ENCODE data around the gene SLC29A1. TPM values are rescaled to one million over a fixed set of nuclear protein-coding genes. Genes with fewer than 3 reads are reported as not detected.

SLC29A1 gene
- polyA plus RNA-seq, 1 donor: 47.4 TPM

GRCh38 chr6:44237021-44237812, 13.8 kb downstream of the SLC29A1 start:
- H3K4me3 ChIP-seq (ENCODE audit: low read length): peak overlapping the region; percentile 69
- no peaks in the 10 kb centered on the region for H3K9me3 ChIP-seq (ENCODE audit: control insufficient read depth, low read depth, low read length)
- H3K4me1 ChIP-seq (ENCODE audit: control insufficient read depth, insufficient read depth, low read length): peaks cover 27% of the 10 kb centered on the region
- peak overlapping the region; percentile 90 for H3K27ac ChIP-seq (ENCODE audit: low read length)
- WGBS (ENCODE audit: insufficient coverage, low lambda C conversion rate): no CpG with 5 or more reads among the region's 22 CpGs
- DNase-seq: peak; percentile 93 to 97
- H3K27me3 ChIP-seq (ENCODE audit: control insufficient read depth, insufficient read depth, low read length): no peaks in the 10 kb centered on the region
- peaks cover 5% of the 10 kb centered on the region for H3K36me3 ChIP-seq (ENCODE audit: control insufficient read depth, insufficient read depth, low read length)

DNA sequence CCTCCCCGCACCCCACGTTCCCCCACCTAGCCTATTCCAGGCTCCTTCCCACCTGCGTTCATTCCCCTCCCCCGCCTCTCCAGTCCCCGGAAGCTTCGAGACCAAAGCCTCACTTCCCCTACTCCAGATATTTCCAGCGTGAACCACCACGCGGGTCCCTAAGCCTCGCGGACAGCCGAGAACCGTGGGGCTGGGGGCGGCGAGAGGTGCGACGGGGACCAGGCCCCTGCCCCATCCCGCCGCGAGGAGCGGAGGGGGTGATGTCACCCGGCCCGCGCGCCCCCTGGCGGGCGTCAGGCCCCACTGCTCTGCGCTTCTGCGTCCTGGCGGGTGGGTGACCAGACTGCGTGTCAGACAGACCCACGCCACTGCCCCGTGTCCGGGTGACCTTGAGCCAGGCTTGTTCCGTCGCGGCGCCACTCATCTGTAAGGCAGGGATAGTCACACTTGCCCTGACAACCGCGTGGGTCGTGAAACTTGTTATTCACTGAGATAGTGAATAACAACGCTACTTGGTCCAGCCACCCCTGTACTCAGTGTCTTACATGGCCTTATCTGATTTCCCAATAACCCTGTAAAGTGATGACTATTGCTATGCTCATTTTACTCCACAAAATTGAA, 14.5 kb downstream of the SLC29A1 start:
- no CpG with 5 or more reads among the region's 42 CpGs for WGBS (ENCODE audit: insufficient coverage, low lambda C conversion rate)
- Histone ChIP-seq H3K4me1 (ENCODE audit: control insufficient read depth, insufficient read depth, low read length) (peaks cover 27% of the 10 kb centered on the region), H3K27ac (ENCODE audit: low read length) (peak overlapping the region; percentile 90), H3K9me3 (ENCODE audit: control insufficient read depth, low read depth, low read length) (no peaks in the 10 kb centered on the region), H3K4me3 (ENCODE audit: low read length) (peak overlapping the region; percentile 69), H3K36me3 (ENCODE audit: control insufficient read depth, insufficient read depth, low read length) (peaks cover 3% of the 10 kb centered on the region), H3K27me3 (ENCODE audit: control insufficient read depth, insufficient read depth, low read length) (no peaks in the 10 kb centered on the region)
- DNase-seq: peak; percentile 71 to 84

GRCh38 chr6:44238687-44239350, 15.4 kb downstream of the SLC29A1 start:
- H3K9me3 ChIP-seq (ENCODE audit: control insufficient read depth, low read depth, low read length): no peaks in the 10 kb centered on the region
- no CpG with 5 or more reads among the region's 7 CpGs for WGBS (ENCODE audit: insufficient coverage, low lambda C conversion rate)
- H3K36me3 ChIP-seq (ENCODE audit: control insufficient read depth, insufficient read depth, low read length): no peaks in the 10 kb centered on the region
- peaks cover 26% of the 10 kb centered on the region for H3K4me1 ChIP-seq (ENCODE audit: control insufficient read depth, insufficient read depth, low read length)
- peak overlapping the region; percentile 90 for H3K27ac ChIP-seq (ENCODE audit: low read length)
- no peak for DNase-seq
- H3K4me3 ChIP-seq (ENCODE audit: low read length): no peak overlapping the region
- no peaks in the 10 kb centered on the region for H3K27me3 ChIP-seq (ENCODE audit: control insufficient read depth, insufficient read depth, low read length)

GRCh38 chr6:44243345-44243744, 19.9 kb downstream of the SLC29A1 start:
- Histone ChIP-seq H3K9me3 (ENCODE audit: control insufficient read depth, low read depth, low read length) (no peaks in the 10 kb centered on the region), H3K4me3 (ENCODE audit: low read length) (no peak overlapping the region), H3K27ac (ENCODE audit: low read length) (no peak overlapping the region), H3K27me3 (ENCODE audit: control insufficient read depth, insufficient read depth, low read length) (no peaks in the 10 kb centered on the region), H3K36me3 (ENCODE audit: control insufficient read depth, insufficient read depth, low read length) (no peaks in the 10 kb centered on the region), H3K4me1 (ENCODE audit: control insufficient read depth, insufficient read depth, low read length) (peaks cover 6% of the 10 kb centered on the region)
- WGBS (ENCODE audit: insufficient coverage, low lambda C conversion rate): 100% methylated on average over 4 of the region's 7 CpGs
- no peak for DNase-seq

GRCh38 chr6:44245391-44245911, 22.1 kb downstream of the SLC29A1 start:
- Histone ChIP-seq H3K4me1 (ENCODE audit: control insufficient read depth, insufficient read depth, low read length) (peaks cover 8% of the 10 kb centered on the region), H3K36me3 (ENCODE audit: control insufficient read depth, insufficient read depth, low read length) (peaks cover 20% of the 10 kb centered on the region), H3K27me3 (ENCODE audit: control insufficient read depth, insufficient read depth, low read length) (no peaks in the 10 kb centered on the region), H3K4me3 (ENCODE audit: low read length) (peak overlapping the region; percentile 96), H3K27ac (ENCODE audit: low read length) (peak overlapping the region; percentile 94), H3K9me3 (ENCODE audit: control insufficient read depth, low read depth, low read length) (no peaks in the 10 kb centered on the region)
- DNase-seq: no peak
- WGBS (ENCODE audit: insufficient coverage, low lambda C conversion rate): no CpG with 5 or more reads among the region's 12 CpGs

GRCh38 chr6:44245912-44246662, 22.7 kb downstream of the SLC29A1 start:
- Histone ChIP-seq H3K9me3 (ENCODE audit: control insufficient read depth, low read depth, low read length) (no peaks in the 10 kb centered on the region), H3K27me3 (ENCODE audit: control insufficient read depth, insufficient read depth, low read length) (no peaks in the 10 kb centered on the region), H3K36me3 (ENCODE audit: control insufficient read depth, insufficient read depth, low read length) (peaks cover 26% of the 10 kb centered on the region), H3K4me1 (ENCODE audit: control insufficient read depth, insufficient read depth, low read length) (peaks cover 8% of the 10 kb centered on the region), H3K27ac (ENCODE audit: low read length) (peak overlapping the region; percentile 94), H3K4me3 (ENCODE audit: low read length) (peak overlapping the region; percentile 96)
- DNase-seq: peak; percentile 83 to 94
- no CpG with 5 or more reads among the region's 62 CpGs for WGBS (ENCODE audit: insufficient coverage, low lambda C conversion rate)

DNA sequence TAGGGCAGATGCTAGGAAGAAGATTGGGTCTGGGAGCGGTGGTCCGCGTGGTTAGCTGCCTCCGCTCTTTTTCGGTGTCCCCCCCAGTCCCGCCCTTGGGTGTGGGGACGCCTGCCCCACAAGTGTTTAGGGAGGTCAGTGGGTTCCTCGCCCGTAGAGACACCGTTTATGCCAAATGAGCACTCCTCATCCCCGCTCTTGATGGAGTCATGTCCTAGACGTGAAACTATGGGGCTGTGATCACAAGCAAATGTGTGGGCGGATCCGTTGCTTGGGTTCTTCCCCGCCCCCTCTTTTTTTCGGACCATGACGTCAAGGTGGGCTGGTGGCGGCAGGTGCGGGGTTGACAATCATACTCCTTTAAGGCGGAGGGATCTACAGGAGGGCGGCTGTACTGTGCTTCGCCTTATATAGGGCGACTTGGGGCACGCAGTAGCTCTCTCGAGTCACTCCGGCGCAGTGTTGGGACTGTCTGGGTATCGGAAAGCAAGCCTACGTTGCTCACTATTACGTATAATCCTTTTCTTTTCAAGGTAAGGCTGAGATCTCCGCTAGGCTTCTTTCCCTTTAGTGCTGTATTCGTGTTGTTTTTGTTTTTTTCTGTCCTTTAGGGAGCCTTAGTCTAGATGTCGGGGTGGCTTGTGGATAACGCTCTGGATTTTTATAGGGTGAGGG, 23.4 kb downstream of the SLC29A1 start, which contains the start of gene HSP90AB1:
HSP90AB1 (plus strand) TSS at position 439 of the 675 bp plus-strand sequence. CDS start 1,529 bp downstream, outside the sequence.
- 0% methylated on average over 2 of the region's 34 CpGs for WGBS (ENCODE audit: insufficient coverage, low lambda C conversion rate)
- peak; percentile 98 to 99 for DNase-seq
- no peaks in the 10 kb centered on the region for H3K27me3 ChIP-seq (ENCODE audit: control insufficient read depth, insufficient read depth, low read length)
- H3K27ac ChIP-seq (ENCODE audit: low read length): peak within 1 kb of the TSS; percentile 94
- peak within 1 kb of the TSS; percentile 96 for H3K4me3 ChIP-seq (ENCODE audit: low read length)
- H3K36me3 ChIP-seq (ENCODE audit: control insufficient read depth, insufficient read depth, low read length): peaks cover 33% of the 10 kb centered on the region
- peaks cover 8% of the 10 kb centered on the region for H3K4me1 ChIP-seq (ENCODE audit: control insufficient read depth, insufficient read depth, low read length)
- H3K9me3 ChIP-seq (ENCODE audit: control insufficient read depth, low read depth, low read length): no peaks in the 10 kb centered on the region

GRCh38 chr6:44247338-44248302, 24.2 kb downstream of the SLC29A1 start:
- H3K4me1 ChIP-seq (ENCODE audit: control insufficient read depth, insufficient read depth, low read length): peaks cover 8% of the 10 kb centered on the region
- no peaks in the 10 kb centered on the region for H3K27me3 ChIP-seq (ENCODE audit: control insufficient read depth, insufficient read depth, low read length)
- no peaks in the 10 kb centered on the region for H3K9me3 ChIP-seq (ENCODE audit: control insufficient read depth, low read depth, low read length)
- H3K4me3 ChIP-seq (ENCODE audit: low read length): peak overlapping the region; percentile 96
- peaks cover 40% of the 10 kb centered on the region for H3K36me3 ChIP-seq (ENCODE audit: control insufficient read depth, insufficient read depth, low read length)
- no CpG with 5 or more reads among the region's 52 CpGs for WGBS (ENCODE audit: insufficient coverage, low lambda C conversion rate)
- peak overlapping the region; percentile 94 for H3K27ac ChIP-seq (ENCODE audit: low read length)
- DNase-seq: peak; percentile 65 to 84

GRCh38 chr6:44248579-44248978, 25.2 kb downstream of the SLC29A1 start:
- no peaks in the 10 kb centered on the region for H3K27me3 ChIP-seq (ENCODE audit: control insufficient read depth, insufficient read depth, low read length)
- peak overlapping the region; percentile 96 for H3K4me3 ChIP-seq (ENCODE audit: low read length)
- H3K36me3 ChIP-seq (ENCODE audit: control insufficient read depth, insufficient read depth, low read length): peaks cover 50% of the 10 kb centered on the region
- H3K4me1 ChIP-seq (ENCODE audit: control insufficient read depth, insufficient read depth, low read length): peaks cover 8% of the 10 kb centered on the region
- no peak overlapping the region for H3K27ac ChIP-seq (ENCODE audit: low read length)
- WGBS (ENCODE audit: insufficient coverage, low lambda C conversion rate): no CpG with 5 or more reads among the region's 1 CpG
- no peak for DNase-seq
- H3K9me3 ChIP-seq (ENCODE audit: control insufficient read depth, low read depth, low read length): no peaks in the 10 kb centered on the region

Data from large intestine (tissue), 3 donors.